GM21529 (cell line): ENCODE results near the gene PLCL2.
A peak's percentile ranks its signal among the peaks of the same experiment; 100 is the strongest.
"Not testable (repeated sequence)": the region's sequence is repeated elsewhere in the genome, so short reads cannot be mapped to it uniquely, and the experiment has no call there.

Source experiments
- ATAC-seq: cut with Tn5 transposase; IDR thresholded peaks from one replicate; pipeline ENCODE4 v1.9.1; 2021; ENCODE audit not compliant: unreplicated experiment

PLCL2 gene

GRCh38 chr3:17110660-17111396, 226.1 kb downstream of the PLCL2 start:
- ATAC-seq = peak; percentile 62

- no peak for ATAC-seq
These were observed 226.8 kb downstream of the PLCL2 start for GRCh38 chr3:17111586-17111985.

DNA sequence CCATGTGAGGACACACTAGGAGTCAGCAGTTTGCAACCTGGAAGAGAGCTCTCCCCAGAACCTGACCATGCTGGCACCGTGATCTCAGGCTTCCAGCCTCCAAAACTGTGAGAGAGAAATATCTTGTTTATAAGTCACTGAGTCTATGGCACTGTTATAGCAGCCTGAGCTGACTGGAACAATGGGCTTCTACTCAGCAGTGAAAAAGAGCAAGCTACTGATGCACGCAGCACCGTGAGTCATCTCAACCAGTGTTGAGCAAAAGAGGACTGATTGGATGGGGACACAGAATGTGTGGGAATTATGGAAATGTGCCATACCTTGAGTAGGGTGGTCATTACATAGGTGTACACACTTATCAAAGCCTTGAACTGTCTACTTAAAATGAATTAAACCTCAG, 230.4 kb downstream of the PLCL2 start:
- ATAC-seq = no peak

- no peak for ATAC-seq
These were observed 231.3 kb downstream of the PLCL2 start for GRCh38 chr3:17116007-17116600.

DNA sequence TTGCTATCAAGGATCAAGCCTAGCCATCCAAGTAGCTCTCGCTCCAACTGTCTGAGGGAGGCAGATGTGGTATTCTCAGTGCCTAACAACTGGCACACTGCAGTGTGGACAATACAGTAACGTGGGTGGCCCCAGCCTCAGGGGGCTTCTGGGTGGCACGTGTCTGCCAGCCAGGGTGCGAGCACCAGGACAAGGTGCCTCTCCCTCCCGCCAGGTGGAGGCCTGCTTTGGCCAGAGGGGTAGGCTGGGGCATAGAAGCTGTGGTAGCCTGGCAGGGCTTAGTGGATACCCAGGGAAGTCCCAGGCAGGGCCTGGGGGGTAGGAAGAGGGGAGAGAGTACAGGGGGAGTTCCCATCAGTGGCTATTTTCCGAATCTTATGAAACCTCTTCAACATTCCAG, 234.0 kb downstream of the PLCL2 start:
- no peak for ATAC-seq

DNA sequence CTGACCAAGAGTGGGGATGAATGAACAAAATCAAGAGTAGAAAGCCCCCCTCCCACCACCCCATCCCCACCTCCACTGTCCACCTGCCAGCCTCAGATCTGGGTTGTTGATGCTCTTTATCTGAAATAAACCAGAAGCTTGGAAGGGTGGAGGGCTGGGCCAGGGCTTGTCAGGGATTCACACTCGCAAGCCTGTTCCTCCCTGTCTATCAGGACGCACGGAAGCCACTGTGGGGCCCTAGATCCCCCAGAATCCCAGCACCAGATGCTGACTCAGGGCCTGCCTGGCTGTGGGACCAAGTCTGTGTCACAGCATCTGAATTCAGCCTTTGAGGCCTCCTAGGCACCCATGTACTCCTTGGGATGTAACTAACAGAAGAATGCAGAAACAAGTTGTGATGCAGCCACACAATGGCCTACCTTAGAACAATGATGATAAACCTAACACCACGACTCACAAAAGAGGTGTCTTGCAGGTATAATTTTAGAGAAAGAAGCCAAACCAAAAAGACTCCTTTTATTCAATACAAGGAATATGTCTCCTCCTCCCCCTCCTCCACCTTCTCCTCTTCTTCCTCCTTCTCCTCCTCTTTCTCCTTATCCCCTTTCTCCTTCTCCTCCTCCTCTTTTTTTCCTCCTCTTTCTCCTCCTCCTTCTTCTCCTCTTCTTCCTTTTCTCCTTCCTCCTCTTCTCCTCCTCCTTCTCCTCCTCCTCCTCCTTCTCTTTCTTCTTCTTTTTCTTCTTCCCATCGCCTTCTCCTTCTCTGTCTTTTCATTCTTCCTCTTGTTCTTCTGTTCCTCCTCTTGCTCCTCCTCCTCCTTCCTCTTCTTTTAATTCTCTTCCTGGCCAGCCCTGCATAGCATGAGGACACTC, 234.7 kb downstream of the PLCL2 start:
- no peak for ATAC-seq

GRCh38 chr3:17120115-17120514, 235.4 kb downstream of the PLCL2 start:
- no peak for ATAC-seq

DNA sequence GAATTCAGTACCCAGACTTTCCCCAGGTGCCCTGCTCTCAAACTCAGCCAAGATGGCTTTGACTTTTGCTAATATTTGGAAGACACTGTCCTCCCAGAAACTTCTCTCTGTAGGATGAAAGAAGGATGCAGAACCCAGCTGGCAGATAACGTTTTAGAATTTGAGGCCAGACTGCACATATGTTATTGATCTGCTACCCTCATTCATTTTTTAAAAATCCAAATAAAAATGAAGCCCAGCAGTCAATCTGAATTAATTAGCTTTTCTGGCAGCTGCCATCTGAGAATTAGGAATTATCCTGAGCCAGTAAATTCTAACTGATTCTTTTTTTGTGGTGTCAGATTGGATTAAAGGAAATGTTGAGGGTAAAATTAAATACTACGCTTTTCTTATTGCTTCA, 236.6 kb downstream of the PLCL2 start:
- ATAC-seq = no peak

DNA sequence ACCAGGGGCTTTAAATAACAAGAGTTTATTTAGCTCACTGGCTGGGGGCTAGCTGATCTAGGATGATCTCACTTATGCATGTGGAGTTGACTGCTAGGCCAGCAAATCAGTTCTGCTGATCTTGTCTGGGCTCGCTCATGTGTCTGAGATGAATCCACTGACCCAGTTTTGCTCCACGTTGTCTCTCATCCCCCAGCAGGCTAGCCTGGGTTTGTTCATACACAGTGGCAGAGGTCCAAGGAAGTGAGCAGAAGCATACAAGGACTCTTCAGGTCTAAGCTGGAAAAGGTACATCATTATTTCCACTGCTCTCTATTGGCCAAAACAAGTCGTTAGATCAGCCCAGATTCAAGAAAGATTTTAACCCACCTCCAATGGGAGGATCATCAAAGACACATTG, 238.0 kb downstream of the PLCL2 start:
- no peak for ATAC-seq

DNA sequence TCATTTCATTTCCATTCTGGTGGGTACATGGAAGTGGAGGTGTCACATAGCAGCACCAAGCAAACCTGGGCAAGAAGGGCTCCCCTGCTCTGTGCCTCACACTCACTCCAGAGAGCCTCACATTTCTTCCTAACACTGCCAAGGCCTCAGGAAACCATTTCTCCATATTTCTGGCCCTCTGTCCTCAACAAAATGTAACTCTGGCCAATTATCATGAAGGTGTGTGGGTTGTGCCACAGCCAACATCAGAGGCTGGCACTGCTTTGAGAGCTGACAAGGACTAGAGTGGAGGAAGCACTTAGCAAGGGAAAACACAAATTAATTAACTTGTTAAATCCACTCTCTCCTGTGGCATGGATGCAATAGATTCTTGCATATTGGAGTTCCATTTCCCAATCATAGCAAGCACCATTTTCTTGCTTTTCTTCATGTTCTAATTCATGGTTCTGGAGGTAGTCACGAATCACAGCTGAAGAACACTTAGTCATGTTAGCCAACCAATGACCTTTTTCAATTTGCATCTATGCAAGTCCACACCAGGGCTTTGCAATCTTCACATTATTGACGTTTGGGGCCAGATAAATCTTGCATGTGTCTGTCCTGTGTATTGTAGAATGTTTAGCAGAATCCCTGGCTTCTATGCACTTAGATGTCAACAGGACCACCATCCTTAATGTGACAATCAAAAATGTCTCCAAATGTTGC, 241.1 kb downstream of the PLCL2 start:
- ATAC-seq = no peak

DNA sequence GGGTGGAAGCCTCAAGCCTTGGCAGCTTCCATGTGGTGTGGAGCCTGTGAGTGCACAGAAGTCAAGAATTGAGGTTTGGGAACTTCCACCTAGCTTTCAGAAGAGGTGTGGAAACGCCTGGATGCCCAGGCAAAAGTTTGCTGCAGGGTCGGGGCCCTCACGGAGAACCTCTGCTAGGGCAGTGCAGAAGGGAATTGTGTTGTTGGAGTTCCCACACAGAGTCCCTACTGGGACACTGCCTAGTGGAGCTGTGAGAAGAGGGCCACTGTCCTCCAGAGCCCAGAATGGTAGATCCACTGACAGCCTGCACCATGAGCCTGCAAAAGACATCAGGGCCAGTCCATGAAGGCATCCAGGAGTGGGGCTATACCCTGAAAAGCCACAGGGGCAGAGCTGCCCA, 243.9 kb downstream of the PLCL2 start:
- not testable (repeated sequence) for ATAC-seq

DNA sequence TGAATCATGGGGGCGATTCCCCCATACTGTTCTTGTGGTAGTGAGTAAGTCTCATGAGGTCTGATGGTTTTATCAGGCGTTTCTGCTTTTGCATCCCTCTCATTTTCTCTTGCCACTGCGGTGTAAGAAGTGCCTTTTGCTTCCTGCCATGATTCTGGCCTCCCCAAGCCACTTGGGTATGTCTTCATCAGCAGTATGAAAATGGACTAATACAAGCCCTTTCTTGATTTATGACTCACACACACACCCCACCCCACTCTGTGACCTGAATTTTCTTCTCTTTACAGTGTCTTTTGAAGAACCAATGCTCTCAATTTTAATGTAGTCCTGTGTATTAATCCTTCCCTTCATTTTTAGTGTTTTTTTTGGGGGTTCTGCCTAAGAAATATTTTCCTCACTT, 244.8 kb downstream of the PLCL2 start:
- no peak for ATAC-seq

DNA sequence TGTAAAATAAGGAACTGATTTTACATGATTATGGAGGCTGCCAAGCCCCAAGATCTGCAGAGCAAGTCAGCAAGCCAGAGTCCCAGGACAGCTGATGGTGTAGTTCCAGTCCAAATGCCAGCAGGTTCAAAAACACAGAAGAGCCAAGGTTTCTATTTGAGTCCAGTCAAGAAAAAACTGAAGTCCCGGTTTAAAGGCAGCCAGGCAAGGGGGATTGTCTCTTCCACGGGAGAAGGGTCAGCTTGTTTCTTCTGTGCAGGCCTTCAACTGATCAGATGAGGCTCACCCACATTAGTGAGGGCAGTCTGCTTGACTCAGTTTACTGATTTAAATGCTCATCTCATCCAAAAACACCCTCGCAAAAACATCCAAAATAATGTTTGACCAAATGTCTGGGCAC, 246.2 kb downstream of the PLCL2 start:
- no peak for ATAC-seq

DNA sequence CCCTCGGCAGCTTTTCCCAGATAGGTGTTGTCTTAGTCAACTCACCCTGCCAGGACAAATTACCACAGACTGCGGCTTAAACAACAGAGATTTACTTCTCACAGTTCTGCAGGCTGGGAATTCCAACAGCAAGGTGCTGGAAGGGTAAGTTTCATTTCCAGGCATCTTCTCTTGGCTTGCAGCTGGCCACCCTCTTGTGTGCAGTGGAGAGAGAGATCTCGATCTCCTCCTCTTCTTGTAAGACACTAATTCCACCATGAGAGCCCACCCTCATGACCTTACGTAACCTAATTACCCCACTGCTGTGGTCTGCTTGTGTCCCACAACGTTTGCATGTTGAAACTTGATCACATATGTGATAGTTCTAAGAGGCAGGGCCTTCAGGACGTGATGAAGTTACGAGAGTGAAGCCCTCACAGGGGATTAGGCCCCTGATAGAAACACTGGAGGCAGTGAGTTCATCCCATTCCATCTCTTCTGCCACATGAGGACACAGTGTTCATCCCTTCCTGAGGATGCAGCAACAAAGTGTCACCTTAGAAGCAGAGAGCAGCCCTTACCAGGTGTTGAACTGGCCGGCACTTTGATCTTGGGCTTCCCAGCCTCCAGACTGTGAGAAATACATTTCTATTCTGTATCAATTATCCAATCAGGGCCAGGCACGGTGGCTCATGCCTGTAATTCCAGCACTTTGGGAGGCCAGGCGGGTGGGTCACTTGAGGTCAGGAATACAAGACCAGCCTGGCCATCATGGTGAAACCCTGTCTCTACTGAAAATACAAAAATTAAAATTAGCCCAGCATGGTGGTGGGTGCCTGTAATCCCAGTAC, 247.7 kb downstream of the PLCL2 start:
- ATAC-seq = no peak

GRCh38 chr3:17133632-17134545, 249.1 kb downstream of the PLCL2 start:
- no peak for ATAC-seq

- ATAC-seq = no peak
These were observed 250.9 kb downstream of the PLCL2 start for GRCh38 chr3:17135696-17136095.

DNA sequence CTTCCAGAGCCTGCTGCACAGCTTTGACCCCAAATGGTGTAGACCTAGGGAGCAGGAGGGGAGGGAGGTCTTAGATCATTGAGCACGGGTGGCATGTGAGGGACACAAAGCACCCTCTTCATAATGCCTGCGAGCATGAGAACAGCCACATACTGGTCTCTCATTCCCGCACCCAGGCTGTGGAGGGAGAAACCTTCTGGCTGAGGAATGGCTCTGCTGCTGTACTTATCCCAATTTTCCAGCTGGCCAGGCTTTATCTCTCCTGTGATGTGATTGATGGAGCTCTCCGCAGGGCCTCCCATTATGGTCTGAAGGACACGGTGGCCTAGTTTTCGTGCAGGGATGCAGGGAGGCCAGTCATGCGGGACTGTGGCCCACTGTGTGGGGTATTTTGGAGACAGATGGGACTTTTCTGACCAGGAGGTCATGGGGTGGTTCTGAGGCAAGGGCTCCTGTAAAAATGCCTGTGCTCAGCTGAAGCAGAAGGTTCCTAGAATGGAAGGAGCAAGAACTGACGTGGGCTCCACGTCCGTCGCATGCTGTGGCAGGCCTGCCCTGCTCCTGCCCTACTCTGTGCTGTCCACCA, 251.5 kb downstream of the PLCL2 start:
- no peak for ATAC-seq

GRCh38 chr3:17137321-17137826, 252.6 kb downstream of the PLCL2 start:
- no peak for ATAC-seq
